Lower leg skin (tissue), 4 donors: ENCODE data around the gene GZMM. TPM values are rescaled to one million over a fixed set of nuclear protein-coding genes. Genes with fewer than 3 reads are reported as not detected.

Source experiments
- DNase-seq, 2 donors: peaks; one replicate each; pipeline ENCODE4 v3.0.0-alpha.2; 2019; ENCODE audit warnings: low spot score in 2 of 2
- H3K4me3 ChIP-seq: fragments of 200-600 bp; sonication (generic); 2 replicates; pipeline ENCODE4 v1.5.1; 2017; ENCODE audit warnings: mild to moderate bottlenecking, low read depth; ENCODE audit not compliant: poor library complexity, severe bottlenecking
- CTCF ChIP-seq, 3 donors: fragments of 450-650 bp; IDR thresholded peaks; one replicate each; pipeline ENCODE4 v1.5.1; 2016; ENCODE audit warnings: antibody characterized with exemption in 3 of 3, mild to moderate bottlenecking in 3 of 3, moderate library complexity in 2 of 3
- POLR2A ChIP-seq, 2 donors: fragments of 450-650 bp; IDR thresholded peaks; one replicate each; pipeline ENCODE4 v1.6.1; 2016 to 2017; ENCODE audit warnings: antibody characterized with exemption in 2 of 2, mild to moderate bottlenecking in 1 of 2, moderate library complexity in 1 of 2
- WGBS, 2 donors: methylation state at CpG; one replicate each; pipeline ENCODE4 v1.1.5; 2018; 5-methylcytosine and 5-hydroxymethylcytosine counted together
- intact Hi-C: fragments of 100-400 bp; cut with DNase I; formaldehyde crosslinking; loops from one replicate; pipeline ENCODE4 v1.15.0; 2023; ENCODE audit warnings: low total_unique reads
- total RNA-seq, 4 donors: library from RNA; depleted of rRNA; stranded (reverse); fragments of >200 nt; gene quantifications; one replicate each; pipeline ENCODE4 v1.1.0, GENCODE V29; 2016

The GZMM gene
- total RNA-seq, 4 donors from 2014 or later = 0.29 to 1.5 (median 1.3) TPM; not detected in 1

DNA sequence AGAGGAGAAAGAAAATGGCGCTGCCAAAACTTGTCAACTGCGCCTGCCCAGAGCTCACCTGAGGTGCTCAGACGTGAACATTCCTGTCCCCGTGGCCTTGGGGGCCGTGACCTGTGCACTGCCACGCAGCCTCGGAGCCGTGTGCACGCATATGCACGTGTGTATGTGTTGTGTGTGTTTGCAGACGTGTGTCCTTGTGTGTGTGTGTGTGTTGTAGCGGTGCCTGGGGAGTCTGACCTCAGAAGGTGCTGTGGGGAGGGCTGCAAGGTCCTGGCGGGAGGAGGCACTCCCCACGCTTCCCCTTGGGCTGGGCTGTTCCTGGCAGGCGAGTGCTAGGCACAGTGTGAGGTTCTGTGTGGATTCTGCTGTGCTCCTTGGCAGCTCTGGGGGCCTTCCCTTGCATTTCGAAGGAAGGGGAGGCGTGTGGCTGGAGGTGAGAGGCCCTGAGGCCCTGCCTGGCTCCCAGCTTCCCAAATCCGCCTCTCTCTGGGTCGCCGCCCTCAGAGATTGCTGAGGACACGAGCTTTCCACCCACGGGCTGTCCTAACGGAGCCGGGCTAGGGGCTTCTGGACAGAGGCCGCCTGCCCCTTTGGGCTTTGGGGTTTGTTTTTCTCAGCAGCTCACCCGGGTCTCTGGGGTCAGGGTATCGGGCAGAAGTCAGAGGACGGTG, 33.0 kb downstream of the GZMM start:
- TF ChIP-seq CTCF (IDR thresholded peaks at IDR 0.05) (no peak), POLR2A (IDR thresholded peaks at IDR 0.05) (no peak)
- DNase-seq = no peak
- whole genome bisulfite sequencing, 2 donors = 71 to 82% methylated on average over 25 to 28 of the region's 28 CpGs
- intact Hi-C loops = no loop called here
- H3K4me3 ChIP-seq = no peak overlapping the region

GRCh38 chr19:577439-578392, 33.9 kb downstream of the GZMM start:
- no peak overlapping the region for H3K4me3 ChIP-seq
- intact Hi-C loops = no loop called here
- DNase-seq = no peak
- WGBS, 2 donors = 91 to 92% methylated on average over 58 to 66 of the region's 66 CpGs
- TF ChIP-seq POLR2A (IDR thresholded peaks at IDR 0.05) = no peak
- no peak for TF ChIP-seq CTCF (IDR thresholded peaks at IDR 0.05)

GRCh38 chr19:579111-579841, 35.4 kb downstream of the GZMM start:
- intact Hi-C loops = no loop called here
- H3K4me3 ChIP-seq = no peak overlapping the region
- TF ChIP-seq CTCF (IDR thresholded peaks at IDR 0.05) = no peak
- no peak for TF ChIP-seq POLR2A (IDR thresholded peaks at IDR 0.05)
- no peak for DNase-seq
- 91% methylated on average over 27 to 46 of the region's 46 CpGs for WGBS, 2 donors

- 86 to 88% methylated on average over 11 of the region's 11 CpGs for WGBS, 2 donors
- intact Hi-C loops = no loop called here
Measured at GRCh38 chr19:579842-580155, 35.9 kb downstream of the GZMM start.

More at GRCh38 chr19:579842-580155, 35.9 kb downstream of the GZMM start:
- H3K4me3 ChIP-seq = no peak overlapping the region
- DNase-seq = no peak
- no peak for TF ChIP-seq CTCF (IDR thresholded peaks at IDR 0.05)
- no peak for TF ChIP-seq POLR2A (IDR thresholded peaks at IDR 0.05)
